HG03039 (cell line): ENCODE results near the gene CEP20.

Experiments
- ATAC-seq: cut with Tn5 transposase; IDR thresholded peaks from one replicate; pipeline ENCODE4 v1.9.1; 2021; ENCODE audit warnings: mild to moderate bottlenecking, moderate library complexity; ENCODE audit not compliant: unreplicated experiment

The CEP20 gene

GRCh38 chr16:15898654-15899053 lies 10.3 kb upstream of the CEP20 start:
- ATAC-seq, result no peak

- no peak for ATAC-seq
These were observed 9.4 kb upstream of the CEP20 start for GRCh38 chr16:15897834-15898254.

- ATAC-seq, result no peak
These were observed 8.8 kb upstream of the CEP20 start for GRCh38 chr16:15897121-15897780.

GRCh38 chr16:15894571-15895374 lies 6.4 kb upstream of the CEP20 start:
- ATAC-seq, result no peak

- ATAC-seq, result no peak
These were observed 3.1 kb upstream of the CEP20 start for GRCh38 chr16:15891508-15891907.

GRCh38 chr16:15887283-15887682 lies 1.1 kb downstream of the CEP20 start:
- ATAC-seq, result no peak

GRCh38 chr16:15886078-15886477 lies 2.3 kb downstream of the CEP20 start:
- ATAC-seq, result no peak

GRCh38 chr16:15885560-15886001 lies 2.8 kb downstream of the CEP20 start:
- ATAC-seq, result no peak

GRCh38 chr16:15882563-15882962 lies 5.8 kb downstream of the CEP20 start:
- ATAC-seq, result no peak

- no peak for ATAC-seq
These were observed 6.5 kb downstream of the CEP20 start for GRCh38 chr16:15881794-15882379.

- ATAC-seq, result no peak
These were observed 7.7 kb downstream of the CEP20 start for GRCh38 chr16:15880434-15881308.

- ATAC-seq, result no peak
These were observed 9.1 kb downstream of the CEP20 start for GRCh38 chr16:15879255-15879811.

- no peak for ATAC-seq
These were observed 11.9 kb downstream of the CEP20 start for GRCh38 chr16:15876503-15876902.

- no peak for ATAC-seq
These were observed 13.6 kb downstream of the CEP20 start for GRCh38 chr16:15874745-15875314.

GRCh38 chr16:15873737-15874136 lies 14.7 kb downstream of the CEP20 start:
- no peak for ATAC-seq

GRCh38 chr16:15873301-15873700 lies 15.1 kb downstream of the CEP20 start:
- ATAC-seq, result no peak

- no peak for ATAC-seq
These were observed 18.4 kb downstream of the CEP20 start for GRCh38 chr16:15870011-15870410.

- ATAC-seq, result no peak
These were observed 22.0 kb downstream of the CEP20 start for GRCh38 chr16:15866451-15866850.

GRCh38 chr16:15865742-15866141 lies 22.7 kb downstream of the CEP20 start:
- no peak for ATAC-seq

- no peak for ATAC-seq
These were observed 23.5 kb downstream of the CEP20 start for GRCh38 chr16:15864939-15865338.
